HCT116 (cell line): ENCODE data around the gene THEM4. TPM values are rescaled to one million over a fixed set of nuclear protein-coding genes. Genes with fewer than 3 reads are reported as not detected.

Experiments used
- ATAC-seq: fragments of 200-7000 bp; cut with Tn5 transposase; 2 replicates; pipeline ENCODE4 v1.9.1; 2020; ENCODE audit warnings: mild to moderate bottlenecking, moderate library complexity
- BruUV-seq: library from RNA; stranded (reverse); fragments of 400-500 nt; replicated peaks from 2 replicates; lab custom pipeline; 2021; lab: Mats Ljungman, UMichigan
- CTCF ChIA-PET: fragments of 300-600 bp; sonication (Branson Sonifier 250); formaldehyde crosslinking; loops from one replicate; lab custom pipeline; 2021; ENCODE audit warnings: antibody characterized with exemption; lab: Charles Lee
- POLR2A ChIA-PET: fragments of 300-600, 350-600 bp; sonication (Branson Sonifier 250); formaldehyde crosslinking; loops from one replicate; lab custom pipeline; 2021; ENCODE audit warnings: antibody characterized with exemption; lab: Charles Lee
- RAD21 ChIA-PET, 2 experiments: fragments of 300-600 bp; sonication (Branson Sonifier 250); formaldehyde crosslinking; loops; one replicate each; lab custom pipeline; 2023; ENCODE audit warnings: low total read pairs in 2 of 2; ENCODE audit not compliant: uncharacterized antibody in 2 of 2, unreplicated experiment in 2 of 2, low non-redundant PET in 1 of 2; lab: Charles Lee
- DNase-seq: peaks from one replicate; pipeline ENCODE4 v3.0.0-alpha.2; 2010; ENCODE audit warnings: low read depth, low spot score
- H2AFZ ChIP-seq: fragments of 200-600 bp; shearing (Covaris generic), sonication (generic); 2 replicates; pipeline ENCODE4 v1.6.1; 2017; ENCODE audit warnings: low read depth, mixed run types, mixed read lengths, antibody characterized with exemption, low read length; ENCODE audit not compliant: poor library complexity, severe bottlenecking
- H3K27ac ChIP-seq: 2 replicates; pipeline ENCODE4 v1.5.1; 2012; ENCODE audit warnings: low read depth, low read length
- H3K27me3 ChIP-seq: fragments of 200-600 bp; sonication (generic); 2 replicates; pipeline ENCODE4 v1.6.1; 2016; ENCODE audit warnings: mixed run types, low read length, mixed read lengths; ENCODE audit not compliant: insufficient read depth
- H3K36me3 ChIP-seq, 2 experiments: fragments of 200-500 bp in 1 of 2; fragments of 200-600 bp in 1 of 2; sonication (Bioruptor generic) in 1 of 2; sonication (generic) in 1 of 2; 2 replicates each; pipeline versions ENCODE4 v1.5.1 to v1.6.1; 2014 to 2016; ENCODE audit warnings: low read length in 2 of 2, inconsistent platforms in 1 of 2, mixed read lengths in 1 of 2, mixed run types in 1 of 2; ENCODE audit not compliant: insufficient read depth in 2 of 2, control insufficient read depth in 1 of 2
- H3K4me1 ChIP-seq, 2 experiments: fragments of 200-600 bp in 1 of 2; sonication (generic) in 1 of 2; 2 replicates each; pipeline versions ENCODE4 v1.5.1 to v1.6.1; 2012 to 2017; ENCODE audit warnings: low read length in 2 of 2, inconsistent platforms in 1 of 2, mild to moderate bottlenecking in 1 of 2, mixed read lengths in 1 of 2, mixed run types in 1 of 2, moderate library complexity in 1 of 2; ENCODE audit not compliant: insufficient read depth in 2 of 2, control insufficient read depth in 1 of 2
- H3K4me2 ChIP-seq: fragments of 200-600 bp; sonication (generic); 2 replicates; pipeline ENCODE4 v1.6.1; 2017; ENCODE audit warnings: mixed run types, low read length, mixed read lengths
- H3K4me3 ChIP-seq, 2 experiments: fragments of 200-600 bp in 1 of 2; sonication (generic) in 1 of 2; replicated peaks in 1 of 2; 2 replicates each; pipeline ENCODE4 v1.5.1; 2011 to 2016; ENCODE audit warnings: low read length in 2 of 2, control low read depth in 1 of 2, low read depth in 1 of 2, mild to moderate bottlenecking in 1 of 2, mixed read lengths in 1 of 2, mixed run types in 1 of 2
- H3K79me2 ChIP-seq: fragments of 200-600 bp; sonication (generic); 2 replicates; pipeline ENCODE4 v1.6.1; 2017; ENCODE audit warnings: mild to moderate bottlenecking, mixed run types, low read length, moderate library complexity, mixed read lengths; ENCODE audit not compliant: insufficient read depth
- H3K9ac ChIP-seq: fragments of 200-600 bp; sonication (generic); 2 replicates; pipeline ENCODE4 v1.6.1; 2016; ENCODE audit warnings: low read length, mixed read lengths
- H3K9me2 ChIP-seq: fragments of 200-600 bp; sonication (generic), shearing (Covaris generic); 2 replicates; pipeline ENCODE4 v1.6.1; 2017; ENCODE audit warnings: mixed run types, mild to moderate bottlenecking, moderate library complexity; ENCODE audit not compliant: insufficient read depth
- H3K9me3 ChIP-seq, 2 experiments: fragments of 200-500 bp in 1 of 2; fragments of 200-600 bp in 1 of 2; sonication (Bioruptor generic) in 1 of 2; sonication (generic) in 1 of 2; 2 replicates each; pipeline ENCODE4 v1.6.1; 2014 to 2017; ENCODE audit warnings: low read length in 2 of 2, mixed read lengths in 2 of 2, inconsistent platforms in 1 of 2, low read depth in 1 of 2, mild to moderate bottlenecking in 1 of 2, mixed run types in 1 of 2, moderate library complexity in 1 of 2; ENCODE audit not compliant: control insufficient read depth in 1 of 2, insufficient read depth in 1 of 2
- H4K20me1 ChIP-seq: fragments of 200-600 bp; sonication (generic), shearing (Covaris generic); 2 replicates; pipeline ENCODE4 v1.6.1; 2017; ENCODE audit warnings: mixed run types, mild to moderate bottlenecking, moderate library complexity; ENCODE audit not compliant: insufficient read depth
- CBX3 ChIP-seq: IDR thresholded peaks from 2 replicates; pipeline ENCODE4 v1.6.1; 2012; ENCODE audit warnings: low read depth
- CEBPB ChIP-seq: IDR thresholded peaks from 2 replicates; pipeline ENCODE4 v1.6.1; 2012; ENCODE audit warnings: low read depth
- CTCF ChIP-seq, 3 experiments: fragments of 200-600 bp in 1 of 3; sonication (generic) in 1 of 3; IDR thresholded peaks in 2 of 3; conservative IDR thresholded peaks in 1 of 3; 2 replicates each; pipeline ENCODE4 v1.5.1; 2012 to 2017; ENCODE audit warnings: low read depth in 2 of 3, low read length in 2 of 3, antibody characterized with exemption in 1 of 3, borderline replicate concordance in 1 of 3, control low read depth in 1 of 3, mild to moderate bottlenecking in 1 of 3, mixed read lengths in 1 of 3, mixed run types in 1 of 3, moderate library complexity in 1 of 3; ENCODE audit not compliant: insufficient read depth in 1 of 3
- ELF1 ChIP-seq: IDR thresholded peaks from 2 replicates; pipeline ENCODE4 v1.6.1; 2012; ENCODE audit warnings: low read depth, borderline replicate concordance
- EZH2 ChIP-seq: fragments of 200-600 bp; sonication (generic); IDR thresholded peaks from 2 replicates; pipeline ENCODE4 v1.6.1; 2017; ENCODE audit warnings: antibody characterized with exemption, mixed run types
- FOSL1 ChIP-seq: IDR thresholded peaks from 2 replicates; pipeline ENCODE4 v1.6.1; 2012; ENCODE audit warnings: low read depth
- MAX ChIP-seq: IDR thresholded peaks from 2 replicates; pipeline ENCODE4 v1.6.1; 2012
- POLR2A ChIP-seq: IDR thresholded peaks from 2 replicates; pipeline ENCODE4 v1.7.0; 2011; ENCODE audit warnings: borderline replicate concordance; ENCODE audit not compliant: insufficient read depth, insufficient read length; ENCODE audit errors: extremely low read depth
- POLR2AphosphoS5 ChIP-seq: IDR thresholded peaks from 2 replicates; pipeline ENCODE4 v1.6.1; 2011; ENCODE audit warnings: mild to moderate bottlenecking, low read depth, low read length, moderate library complexity
- RAD21 ChIP-seq: IDR thresholded peaks from 2 replicates; pipeline ENCODE4 v1.6.1; 2012; ENCODE audit warnings: low read depth, mild to moderate bottlenecking
- REST ChIP-seq: IDR thresholded peaks from 2 replicates; pipeline ENCODE4 v1.6.1; 2012; ENCODE audit warnings: low read depth
- SIN3A ChIP-seq: IDR thresholded peaks from 2 replicates; pipeline ENCODE4 v1.6.1; 2012; ENCODE audit warnings: low read depth
- TCF7L2 ChIP-seq: IDR thresholded peaks from 2 replicates; pipeline ENCODE4 v1.7.0; 2011; ENCODE audit warnings: borderline replicate concordance, inconsistent platforms; ENCODE audit not compliant: insufficient read depth, insufficient read length; ENCODE audit errors: extremely low read depth
- ZNF274 ChIP-seq: fragments of 200-500 bp; sonication (Bioruptor generic); IDR thresholded peaks from 2 replicates; pipeline ENCODE4 v1.6.1; 2014; ENCODE audit warnings: mild to moderate bottlenecking, low read depth, low read length, inconsistent platforms
- intact Hi-C: fragments of 100-400 bp; cut with micrococcal nuclease; formaldehyde crosslinking; loops from 2 replicates; pipeline ENCODE4 v1.10.0; 2022
- total RNA-seq: library from RNA; stranded (reverse); gene quantifications from one replicate; pipeline ENCODE4 v1.2.1, GENCODE V29; 2021; ENCODE audit not compliant: unreplicated experiment

THEM4 gene
- total RNA-seq, 1 experiment from 2014 or later: 17.0 TPM

GRCh38 chr1:151846062-151846568, 63.2 kb downstream of the THEM4 start:
- intact Hi-C loops: no loop called here
- H3K9me3 ChIP-seq: no peaks in the 10 kb centered on the region
- ChIA-PET RAD21 (interaction anchor here in 1 of 2 experiments (0.6 kb wide), 1 partner anchor 59 kb away, joined by 3 read pairs; no protein-coding TSS in a partner anchor), CTCF (interaction anchor here (1.2 to 2.9 kb wide), 2 partner anchors 10 to 88 kb away, joined by 3 to 8 read pairs; no protein-coding TSS in a partner anchor), POLR2A (interaction anchor here (0.6 kb wide), 1 partner anchor 63 kb away, joined by 3 read pairs; the partner anchor contains the start of gene THEM4)
- TF ChIP-seq CTCF (IDR thresholded peaks at IDR 0.05 in 2 of 3, conservative IDR thresholded peaks at IDR 0.05 in 1 of 3; ENCODE audit: borderline replicate concordance in 1 of 3, insufficient read depth in 1 of 3, low read depth in 2 of 3, low read length in 2 of 3) (peak in 1 of 3 experiments; percentile 18; a peak in 2 of 6 replicates), FOSL1 (0 out of 2 replicates have a peak, but pooled peaks have one; percentile 29), ZNF274 (no peak), RAD21 (no peak)
- no peak overlapping the region for H3K27ac ChIP-seq
- H3K9ac ChIP-seq: no peak overlapping the region
- no peak overlapping the region for H3K4me3 ChIP-seq
- no peaks in the 10 kb centered on the region for H3K36me3 ChIP-seq
- H4K20me1 ChIP-seq: no peaks in the 10 kb centered on the region
- BruUV-seq: no TSS peak
- H3K4me1 ChIP-seq: peaks cover 0 to 17% of the 10 kb centered on the region in 2 experiments; a peak in 2 of 4 replicates
- peak; percentile 85 for ATAC-seq
- H3K79me2 ChIP-seq: no peaks in the 10 kb centered on the region
- no peaks in the 10 kb centered on the region for H3K27me3 ChIP-seq
- DNase-seq: peak; percentile 24
- H3K9me2 ChIP-seq: no peaks in the 10 kb centered on the region; the same call in 1 of the 2 replicates
- peak overlapping the region; percentile 36; the same call in 1 of the 2 replicates for H3K4me2 ChIP-seq
- no peak overlapping the region for H2AFZ ChIP-seq

GRCh38 chr1:151843398-151843797, 65.9 kb downstream of the THEM4 start:
- intact Hi-C loops: no loop called here
- no peak overlapping the region for H3K4me3 ChIP-seq
- CTCF ChIA-PET: no interaction called here
- ATAC-seq: no peak
- H3K4me1 ChIP-seq: peaks cover 0 to 40% of the 10 kb centered on the region in 2 experiments; a peak in 2 of 4 replicates
- H3K79me2 ChIP-seq: no peaks in the 10 kb centered on the region
- no peak overlapping the region for H2AFZ ChIP-seq
- H3K27ac ChIP-seq: no peak overlapping the region
- H3K36me3 ChIP-seq: no peaks in the 10 kb centered on the region
- no peak overlapping the region for H3K4me2 ChIP-seq
- peaks cover 0 to 3% of the 10 kb centered on the region in 2 experiments; a peak in 1 of 4 replicates for H3K9me3 ChIP-seq
- RAD21 ChIA-PET: no interaction called here
- H3K9me2 ChIP-seq: no peaks in the 10 kb centered on the region; the same call in 1 of the 2 replicates
- no peak overlapping the region for H3K9ac ChIP-seq
- no peaks in the 10 kb centered on the region for H3K27me3 ChIP-seq
- BruUV-seq: no TSS peak
- POLR2A ChIA-PET: no interaction called here
- no peak for DNase-seq
- no peaks in the 10 kb centered on the region for H4K20me1 ChIP-seq
- TF ChIP-seq CEBPB: no peak
- TF ChIP-seq REST: no peak
- no peak for TF ChIP-seq EZH2
- no peak for TF ChIP-seq POLR2A
- TF ChIP-seq SIN3A: no peak
- no peak for TF ChIP-seq RAD21
- TF ChIP-seq ELF1: no peak
- no peak for TF ChIP-seq CBX3
- no peak for TF ChIP-seq TCF7L2
- no peak for TF ChIP-seq ZNF274
- no peak for TF ChIP-seq POLR2AphosphoS5
- no peak for TF ChIP-seq MAX
